Retinal pigment epithelial cell (primary cell): Measurements from ENCODE around the gene S100A16.

Source experiments
- DNase-seq: peaks from one replicate; pipeline ENCODE4 v3.0.0-alpha.2; 2010; ENCODE audit warnings: low read depth
- H3K4me3 ChIP-seq: 2 replicates; pipeline ENCODE4 v1.5.1; 2011; ENCODE audit warnings: mild to moderate bottlenecking, low read length, control low read depth, moderate library complexity
- TF ChIP-seq, protein P1 (sequence below): conservative IDR thresholded peaks from 2 replicates; pipeline ENCODE4 v1.5.1; 2011; ENCODE audit warnings: low read depth, low read length, control low read depth, inconsistent platforms

The S100A16 gene

GRCh38 chr1:153639280-153639679 is 26.3 kb upstream of the S100A16 start:
- H3K4me3 ChIP-seq, result no peak overlapping the region
- no peak for DNase-seq
- TF ChIP-seq, protein P1, sequence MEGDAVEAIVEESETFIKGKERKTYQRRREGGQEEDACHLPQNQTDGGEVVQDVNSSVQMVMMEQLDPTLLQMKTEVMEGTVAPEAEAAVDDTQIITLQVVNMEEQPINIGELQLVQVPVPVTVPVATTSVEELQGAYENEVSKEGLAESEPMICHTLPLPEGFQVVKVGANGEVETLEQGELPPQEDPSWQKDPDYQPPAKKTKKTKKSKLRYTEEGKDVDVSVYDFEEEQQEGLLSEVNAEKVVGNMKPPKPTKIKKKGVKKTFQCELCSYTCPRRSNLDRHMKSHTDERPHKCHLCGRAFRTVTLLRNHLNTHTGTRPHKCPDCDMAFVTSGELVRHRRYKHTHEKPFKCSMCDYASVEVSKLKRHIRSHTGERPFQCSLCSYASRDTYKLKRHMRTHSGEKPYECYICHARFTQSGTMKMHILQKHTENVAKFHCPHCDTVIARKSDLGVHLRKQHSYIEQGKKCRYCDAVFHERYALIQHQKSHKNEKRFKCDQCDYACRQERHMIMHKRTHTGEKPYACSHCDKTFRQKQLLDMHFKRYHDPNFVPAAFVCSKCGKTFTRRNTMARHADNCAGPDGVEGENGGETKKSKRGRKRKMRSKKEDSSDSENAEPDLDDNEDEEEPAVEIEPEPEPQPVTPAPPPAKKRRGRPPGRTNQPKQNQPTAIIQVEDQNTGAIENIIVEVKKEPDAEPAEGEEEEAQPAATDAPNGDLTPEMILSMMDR, result no peak

DNA sequence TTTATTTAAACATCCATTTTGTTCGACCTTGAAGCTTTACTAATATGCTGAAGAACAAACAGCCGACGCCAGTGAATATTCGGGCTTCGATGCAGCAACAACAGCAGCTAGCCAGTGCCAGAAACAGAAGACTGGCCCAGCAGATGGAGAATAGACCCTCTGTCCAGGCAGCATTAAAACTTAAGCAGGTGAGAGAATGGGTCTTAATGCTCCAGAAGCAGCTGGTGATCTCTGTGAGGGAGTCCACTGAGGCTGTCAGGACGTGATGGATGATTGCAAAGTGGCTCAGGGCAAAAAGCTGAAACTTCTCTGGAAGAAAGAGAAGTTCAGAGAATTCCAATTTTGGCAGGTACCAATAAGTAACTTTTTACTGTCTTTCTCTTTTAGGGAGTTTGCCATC is 25.3 kb upstream of the S100A16 start:
- DNase-seq, result no peak
- no peak overlapping the region for H3K4me3 ChIP-seq
- TF ChIP-seq, protein P1, result no peak

- no peak for DNase-seq
- TF ChIP-seq, protein P1, result no peak
- H3K4me3 ChIP-seq, result no peak overlapping the region
These were observed 23.4 kb upstream of the S100A16 start for GRCh38 chr1:153636312-153636711.

GRCh38 chr1:153635872-153636271 is 22.9 kb upstream of the S100A16 start:
- no peak for DNase-seq
- peak overlapping the region; percentile 6 for H3K4me3 ChIP-seq
- TF ChIP-seq, protein P1, result no peak

DNA sequence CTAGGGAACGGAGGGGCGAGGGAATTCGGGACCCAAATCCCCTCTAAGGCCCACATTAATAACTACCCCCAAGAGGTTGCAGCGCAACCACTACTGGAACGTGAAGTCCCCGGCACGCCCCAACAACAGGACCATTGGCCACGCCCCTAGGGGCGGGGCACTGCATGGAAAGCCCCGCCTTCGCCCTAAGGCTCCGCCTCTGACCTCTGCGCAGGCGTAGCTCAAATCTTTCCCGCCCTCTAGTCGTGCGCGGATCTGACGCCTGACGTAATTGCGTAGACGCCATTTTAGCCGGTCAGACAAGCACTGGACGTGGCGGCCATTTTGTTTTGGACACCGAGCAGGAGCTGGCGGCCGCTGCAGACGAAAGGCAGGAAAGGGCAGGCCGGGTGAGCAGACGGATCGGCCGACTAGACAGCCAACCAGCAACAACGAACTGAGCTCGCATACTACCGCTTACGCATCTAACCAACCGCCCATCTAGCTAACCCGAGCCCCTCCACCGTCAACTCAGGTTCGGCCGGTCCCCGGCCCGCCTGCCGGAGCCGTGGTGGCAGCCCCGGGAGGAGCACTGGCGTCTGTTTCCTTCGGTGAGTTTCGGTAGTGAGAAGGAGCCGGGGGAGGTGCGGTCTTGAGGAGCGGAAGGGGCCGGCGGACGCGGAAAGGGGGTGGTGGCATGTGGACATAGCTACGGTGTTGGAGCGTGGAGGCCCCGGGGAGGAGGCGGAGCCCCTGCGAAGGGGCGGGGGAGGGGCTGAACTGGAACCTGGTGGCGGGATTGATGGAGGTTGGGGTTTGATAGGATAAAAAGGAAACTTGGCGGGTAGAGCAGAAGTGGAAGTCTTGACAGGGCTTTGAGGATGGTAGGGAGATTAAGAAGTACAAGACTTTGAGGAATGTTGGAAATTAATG is 21.1 kb upstream of the S100A16 start, which contains the start of gene CHTOP:
TSS of gene CHTOP (plus strand) at position 313 of the 912 bp plus-strand sequence. CDS start 2,523 bp downstream, outside the sequence.
- peak; percentile 96 for DNase-seq
- peak within 1 kb of the TSS; percentile 71 for H3K4me3 ChIP-seq
- TF ChIP-seq, protein P1, result no peak

DNA sequence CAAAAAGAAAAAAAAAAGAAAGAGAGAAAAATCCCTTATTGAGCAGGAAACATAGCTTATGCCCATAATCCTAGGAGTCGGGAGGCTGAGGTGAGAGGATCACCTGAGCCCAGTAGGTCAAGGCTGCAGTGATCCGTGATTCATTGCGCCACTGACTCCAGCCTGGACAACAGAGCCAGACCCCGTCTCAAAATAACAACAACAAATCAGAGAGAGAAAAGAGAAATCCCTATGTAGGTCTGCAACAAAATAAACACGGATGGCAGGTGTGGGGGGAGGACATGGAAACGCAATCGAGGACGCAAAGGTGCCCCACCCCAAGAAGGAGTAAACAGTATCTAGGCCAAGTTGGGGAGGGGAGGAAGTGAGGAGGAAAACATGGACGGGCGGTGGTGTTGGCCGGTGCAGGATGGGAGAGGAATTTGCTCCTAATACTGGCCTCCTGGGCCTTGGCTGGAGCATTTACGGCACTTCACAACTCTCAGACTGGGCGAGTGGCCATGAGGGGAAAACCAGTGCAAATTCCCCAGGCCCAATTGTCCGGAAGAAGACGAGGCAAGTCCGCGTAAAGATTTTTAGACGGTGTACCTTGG is 20.3 kb upstream of the S100A16 start:
- DNase-seq, result no peak
- peak overlapping the region; percentile 71 for H3K4me3 ChIP-seq
- TF ChIP-seq, protein P1, result no peak
